BE2C (cell line): ENCODE measurements around the gene NR2F1-AS1.
"Not testable (repeated sequence)": the region's sequence is repeated elsewhere in the genome, so short reads cannot be mapped to it uniquely, and the experiment has no call there.

Experiments
- DNase-seq: peaks from one replicate; pipeline ENCODE4 v3.0.0-alpha.2; 2020
- H3K27me3 ChIP-seq: fragments of 250-450 bp; sonication (Bioruptor Pico); 2 replicates; pipeline ENCODE4 v1.5.1; 2020; ENCODE audit warnings: mild to moderate bottlenecking
- H3K36me3 ChIP-seq: fragments of 250-450 bp; sonication (Bioruptor Pico); 2 replicates; pipeline ENCODE4 v1.5.1; 2020; ENCODE audit warnings: mild to moderate bottlenecking
- H3K4me1 ChIP-seq: fragments of 250-450 bp; sonication (Bioruptor Pico); 2 replicates; pipeline ENCODE4 v1.5.1; 2020
- H3K4me3 ChIP-seq: 2 replicates; pipeline ENCODE4 v1.5.1; 2011; ENCODE audit warnings: low read depth, low read length
- H3K9me3 ChIP-seq: fragments of 250-450 bp; sonication (Bioruptor Pico); 2 replicates; pipeline ENCODE4 v1.5.1; 2020
- CTCF ChIP-seq: IDR thresholded peaks from 2 replicates; pipeline ENCODE4 v1.5.1; 2012; ENCODE audit warnings: mild to moderate bottlenecking, low read depth, low read length

The NR2F1-AS1 gene

GRCh38 chr5:93545872-93546271 lies 35.1 kb downstream of the NR2F1-AS1 start:
- H3K4me3 ChIP-seq = no peak overlapping the region
- no peak for DNase-seq
- TF ChIP-seq CTCF = no peak
- H3K4me1 ChIP-seq = no peaks in the 10 kb centered on the region
- no peaks in the 10 kb centered on the region for H3K27me3 ChIP-seq
- no peaks in the 10 kb centered on the region for H3K9me3 ChIP-seq
- H3K36me3 ChIP-seq = no peaks in the 10 kb centered on the region

- no peak for DNase-seq
Observed at GRCh38 chr5:93532370-93532769, 48.6 kb downstream of the NR2F1-AS1 start.

GRCh38 chr5:93521815-93522214 lies 59.2 kb downstream of the NR2F1-AS1 start:
- not testable (repeated sequence) for H3K27me3 ChIP-seq, H3K9me3 ChIP-seq, H3K36me3 ChIP-seq, H3K4me1 ChIP-seq, H3K4me3 ChIP-seq, DNase-seq

More at GRCh38 chr5:93532370-93532769, 48.6 kb downstream of the NR2F1-AS1 start:
- no peaks in the 10 kb centered on the region for H3K27me3 ChIP-seq
- H3K36me3 ChIP-seq = no peaks in the 10 kb centered on the region
- no peaks in the 10 kb centered on the region; the same call in 1 of the 2 replicates for H3K4me1 ChIP-seq
- TF ChIP-seq CTCF = no peak
- no peak overlapping the region for H3K4me3 ChIP-seq
- no peaks in the 10 kb centered on the region for H3K9me3 ChIP-seq

- Histone ChIP-seq H3K4me1 (no peaks in the 10 kb centered on the region), H3K36me3 (no peaks in the 10 kb centered on the region), H3K4me3 (no peak overlapping the region), H3K9me3 (no peaks in the 10 kb centered on the region), H3K27me3 (no peaks in the 10 kb centered on the region)
- DNase-seq = no peak
- TF ChIP-seq CTCF = no peak
Observed at GRCh38 chr5:93519740-93520139, 61.3 kb downstream of the NR2F1-AS1 start.

GRCh38 chr5:93517828-93518227 lies 63.2 kb downstream of the NR2F1-AS1 start:
- DNase-seq = no peak
- no peak overlapping the region for H3K4me3 ChIP-seq
- H3K4me1 ChIP-seq = no peaks in the 10 kb centered on the region
- H3K27me3 ChIP-seq = no peaks in the 10 kb centered on the region
- no peaks in the 10 kb centered on the region for H3K9me3 ChIP-seq
- H3K36me3 ChIP-seq = no peaks in the 10 kb centered on the region
- no peak for TF ChIP-seq CTCF

GRCh38 chr5:93513298-93513697 lies 67.7 kb downstream of the NR2F1-AS1 start:
- H3K9me3 ChIP-seq = no peaks in the 10 kb centered on the region
- H3K27me3 ChIP-seq = no peaks in the 10 kb centered on the region
- H3K4me3 ChIP-seq = no peak overlapping the region
- H3K4me1 ChIP-seq = no peaks in the 10 kb centered on the region
- DNase-seq = no peak
- no peaks in the 10 kb centered on the region for H3K36me3 ChIP-seq
- no peak for TF ChIP-seq CTCF

- Histone ChIP-seq H3K36me3 (no peaks in the 10 kb centered on the region), H3K4me1 (no peaks in the 10 kb centered on the region), H3K9me3 (no peaks in the 10 kb centered on the region), H3K4me3 (no peak overlapping the region), H3K27me3 (no peaks in the 10 kb centered on the region)
- no peak for TF ChIP-seq CTCF
- DNase-seq = no peak
Observed at GRCh38 chr5:93512799-93513198, 68.2 kb downstream of the NR2F1-AS1 start.
